Right lobe of liver (tissue), 4 donors: Measurements from ENCODE around the gene PPP1R9A.

Experiments used
- POLR2A ChIP-seq: fragments of 450-650 bp; IDR thresholded peaks from one replicate; pipeline ENCODE4 v1.6.1; 2017; ENCODE audit warnings: antibody characterized with exemption, mild to moderate bottlenecking
- TF ChIP-seq, protein P1 (sequence below), 4 donors: fragments of 200-600 bp in 3 of 4; fragments of 450-650 bp in 1 of 4; IDR thresholded peaks; one replicate each; pipeline versions ENCODE4 v1.5.1 to v1.8.0; 2016 to 2022; ENCODE audit warnings: antibody characterized with exemption in 4 of 4, mild to moderate bottlenecking in 2 of 4
- donor health status: DM: no; HTN: no; CAD: no.
- donor health status: DM: no; HTN: no; CAD: no.
- donor health status: DM: no; HTN: yes; CAD: no.

DNA sequence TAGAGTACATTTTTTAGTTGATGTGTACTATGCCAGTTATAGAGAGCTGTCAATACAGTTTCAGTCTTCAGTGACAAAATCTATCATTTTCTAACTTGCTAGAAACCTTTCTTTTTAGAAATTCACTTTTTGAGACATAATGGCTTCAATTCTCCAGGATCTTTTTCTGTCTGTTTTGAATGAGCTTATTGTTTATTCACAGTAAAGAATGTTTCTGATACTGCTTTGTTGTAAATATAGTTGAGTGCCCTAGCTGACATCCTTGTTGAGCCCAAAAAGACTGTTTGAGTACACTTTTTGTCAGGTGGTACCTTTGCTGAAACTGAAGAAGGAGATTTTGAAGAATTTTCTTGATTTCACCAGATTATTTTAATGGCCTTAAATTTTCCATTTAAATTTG, 139.9 kb downstream of the PPP1R9A start:
- no peak for TF ChIP-seq POLR2A
- TF ChIP-seq, protein P1, sequence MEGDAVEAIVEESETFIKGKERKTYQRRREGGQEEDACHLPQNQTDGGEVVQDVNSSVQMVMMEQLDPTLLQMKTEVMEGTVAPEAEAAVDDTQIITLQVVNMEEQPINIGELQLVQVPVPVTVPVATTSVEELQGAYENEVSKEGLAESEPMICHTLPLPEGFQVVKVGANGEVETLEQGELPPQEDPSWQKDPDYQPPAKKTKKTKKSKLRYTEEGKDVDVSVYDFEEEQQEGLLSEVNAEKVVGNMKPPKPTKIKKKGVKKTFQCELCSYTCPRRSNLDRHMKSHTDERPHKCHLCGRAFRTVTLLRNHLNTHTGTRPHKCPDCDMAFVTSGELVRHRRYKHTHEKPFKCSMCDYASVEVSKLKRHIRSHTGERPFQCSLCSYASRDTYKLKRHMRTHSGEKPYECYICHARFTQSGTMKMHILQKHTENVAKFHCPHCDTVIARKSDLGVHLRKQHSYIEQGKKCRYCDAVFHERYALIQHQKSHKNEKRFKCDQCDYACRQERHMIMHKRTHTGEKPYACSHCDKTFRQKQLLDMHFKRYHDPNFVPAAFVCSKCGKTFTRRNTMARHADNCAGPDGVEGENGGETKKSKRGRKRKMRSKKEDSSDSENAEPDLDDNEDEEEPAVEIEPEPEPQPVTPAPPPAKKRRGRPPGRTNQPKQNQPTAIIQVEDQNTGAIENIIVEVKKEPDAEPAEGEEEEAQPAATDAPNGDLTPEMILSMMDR (IDR thresholded peaks at IDR 0.05) = no peak
